ENCODE measurements around the gene ATXN1. TPM values are rescaled to one million over a fixed set of nuclear protein-coding genes. Genes with fewer than 3 reads are reported as not detected.
"Not testable (repeated sequence)": the region's sequence is repeated elsewhere in the genome, so short reads cannot be mapped to it uniquely, and the experiment has no call there.

ATXN1 gene
- total RNA-seq, 1 donor from 2014 or later, result 27.2 TPM

DNA sequence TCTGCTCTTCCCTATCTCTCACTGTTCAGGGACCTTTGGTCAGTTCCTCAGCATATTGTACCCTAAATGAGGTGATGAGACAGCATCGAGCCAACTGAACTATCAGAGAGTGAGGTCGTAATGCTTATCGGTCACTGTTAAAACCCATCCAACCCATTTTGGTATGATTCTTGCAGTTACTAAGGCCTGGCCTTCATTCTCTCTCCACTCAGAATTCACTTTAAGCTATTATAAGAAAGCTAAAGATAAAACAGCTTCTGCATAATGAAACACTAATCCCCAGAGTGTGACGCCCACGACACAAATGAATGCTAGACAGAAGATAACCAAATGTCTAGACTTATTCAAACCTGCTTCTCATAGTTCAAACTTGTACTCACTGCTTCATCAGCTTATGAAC is 347.1 kb downstream of the ATXN1 start:
- DNase-seq (ENCODE audit: low read depth), result no peak

DNA sequence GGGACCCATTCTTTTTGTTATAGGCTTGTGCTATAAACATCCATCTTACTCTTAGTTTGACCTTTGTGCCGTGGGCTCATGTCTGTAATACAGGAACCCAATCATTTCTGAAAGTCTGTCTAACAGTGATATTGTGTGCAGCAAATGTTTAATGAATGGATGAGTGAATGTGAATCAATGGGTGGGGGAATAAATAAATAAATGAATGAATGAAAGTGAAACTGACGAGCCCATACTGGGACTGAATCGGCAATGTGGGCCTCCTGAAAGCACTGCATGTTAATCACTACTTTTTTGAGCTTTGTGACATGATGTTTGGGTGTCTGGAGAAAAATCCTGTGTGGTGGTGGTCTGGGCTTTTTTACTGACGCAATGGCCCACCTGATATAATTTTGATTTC is 347.9 kb downstream of the ATXN1 start:
- no peak for DNase-seq (ENCODE audit: low read depth)

DNA sequence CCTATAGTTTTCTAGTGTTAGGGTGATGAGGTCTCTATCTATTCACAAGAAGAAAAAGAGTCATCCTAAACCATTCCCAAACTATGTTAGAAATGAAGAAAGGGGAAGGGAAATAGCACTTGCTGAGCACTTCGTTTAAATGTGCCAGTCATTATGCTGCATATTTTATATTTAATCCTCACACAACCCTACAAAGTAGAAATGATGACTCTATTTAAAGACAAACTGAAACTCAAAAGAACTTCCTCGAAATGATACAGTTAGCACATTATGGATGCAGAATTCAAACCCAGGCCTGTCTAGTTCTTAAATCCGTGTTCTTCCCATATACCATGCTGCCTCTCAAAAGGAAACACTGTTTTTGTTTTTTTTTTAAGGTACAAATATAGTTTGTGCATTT is 348.3 kb downstream of the ATXN1 start:
- no peak for DNase-seq (ENCODE audit: low read depth)

DNA sequence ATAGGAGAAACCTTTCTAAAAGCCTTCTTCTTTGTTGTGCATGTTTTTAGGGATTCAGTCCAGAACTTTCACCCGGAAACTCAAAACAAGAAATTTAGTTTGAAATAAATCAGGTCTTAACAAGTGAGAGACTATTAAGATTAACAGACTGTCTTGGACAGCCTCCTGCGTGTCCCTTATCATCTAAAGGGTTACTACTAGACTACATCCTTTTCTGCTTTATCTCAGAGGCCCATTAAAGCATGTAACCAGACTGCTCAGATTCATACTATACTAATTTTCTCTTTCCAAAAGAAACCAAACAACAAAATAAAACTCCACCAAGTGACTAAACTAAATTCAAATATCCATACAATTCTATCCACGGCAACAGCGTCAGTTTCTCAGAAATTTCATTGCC is 349.1 kb downstream of the ATXN1 start:
- no peak for DNase-seq (ENCODE audit: low read depth)

DNA sequence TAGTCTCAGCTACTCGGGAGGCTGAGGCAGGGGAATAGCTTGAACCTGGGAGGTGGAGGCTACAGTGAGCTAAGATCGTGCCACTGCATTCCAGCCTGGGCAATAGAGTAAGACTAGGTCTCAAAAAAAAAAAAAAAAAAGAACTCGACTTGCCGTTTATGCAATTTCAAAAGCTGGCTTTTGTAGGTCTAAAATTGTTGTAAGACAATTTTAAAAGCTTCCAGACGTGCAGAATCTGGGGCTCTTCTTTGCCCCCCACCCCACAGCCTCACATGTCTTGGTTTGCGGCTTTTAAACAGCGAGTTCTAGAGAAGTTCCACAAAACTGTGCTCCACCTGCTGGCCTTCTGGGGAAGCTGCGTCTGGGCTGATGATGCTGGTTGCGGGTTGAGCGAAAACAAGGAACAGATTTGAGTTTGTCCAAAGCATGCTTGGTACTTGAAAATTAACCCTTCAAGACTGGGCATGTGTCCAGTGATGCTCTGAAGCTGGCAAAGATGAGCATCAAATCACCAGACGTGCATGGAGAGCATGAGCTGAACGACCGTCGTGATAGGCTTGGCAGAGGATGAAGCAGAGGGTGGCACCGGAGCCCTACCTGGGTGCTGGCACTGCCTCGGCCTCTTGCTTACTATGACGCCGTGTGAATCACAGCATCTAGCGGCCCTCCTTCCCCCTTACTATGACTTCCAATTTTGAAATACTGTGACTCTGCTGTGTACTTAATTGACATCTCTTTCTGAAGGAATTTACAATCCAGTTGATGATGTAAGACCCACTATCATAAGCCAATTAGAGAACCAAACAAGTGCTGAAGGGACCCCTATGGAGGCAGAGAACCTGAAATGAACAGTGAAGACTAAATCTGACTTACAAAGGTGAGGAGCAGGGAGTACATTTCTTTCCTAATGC is 351.5 kb downstream of the ATXN1 start:
- peak; percentile 48 for DNase-seq (ENCODE audit: low read depth)

DNA sequence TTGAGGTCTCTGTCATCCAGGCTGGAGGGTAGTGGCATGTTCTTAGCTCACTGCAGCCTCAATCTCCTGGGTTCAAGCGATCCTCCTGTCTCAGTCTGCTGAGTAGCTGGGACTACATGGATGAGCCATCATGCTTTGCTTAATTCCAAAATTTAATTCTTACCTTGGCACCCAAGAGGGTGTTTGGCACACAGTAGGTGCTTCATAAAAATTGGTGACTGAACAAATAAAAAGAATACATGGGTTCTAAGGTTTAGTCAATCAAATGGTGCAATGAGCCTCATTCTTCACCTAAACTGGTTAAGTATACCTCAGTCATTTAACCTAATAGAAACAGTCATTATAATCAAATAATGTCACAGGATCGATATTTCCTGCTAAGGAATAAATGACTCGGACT is 352.5 kb downstream of the ATXN1 start:
- no peak for DNase-seq (ENCODE audit: low read depth)

DNA sequence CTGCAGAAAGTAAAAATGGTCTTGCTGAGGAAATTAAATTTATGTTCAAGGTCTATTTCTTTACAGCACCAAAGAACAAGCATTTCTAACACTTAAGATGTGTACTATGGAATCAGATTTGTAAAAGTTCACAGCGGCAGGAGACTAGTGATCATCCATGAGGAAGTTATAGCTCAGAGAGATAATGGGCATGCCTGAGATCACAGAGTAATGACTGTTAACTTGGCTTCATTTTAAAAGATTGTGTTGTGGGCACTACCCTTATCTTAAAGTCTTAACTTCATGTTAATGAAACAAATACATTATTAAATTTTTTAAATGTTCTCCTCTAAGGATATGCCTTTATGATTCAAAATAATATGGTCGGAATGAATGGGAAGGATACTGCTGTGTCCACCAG is 354.3 kb downstream of the ATXN1 start:
- DNase-seq (ENCODE audit: low read depth), result no peak

DNA sequence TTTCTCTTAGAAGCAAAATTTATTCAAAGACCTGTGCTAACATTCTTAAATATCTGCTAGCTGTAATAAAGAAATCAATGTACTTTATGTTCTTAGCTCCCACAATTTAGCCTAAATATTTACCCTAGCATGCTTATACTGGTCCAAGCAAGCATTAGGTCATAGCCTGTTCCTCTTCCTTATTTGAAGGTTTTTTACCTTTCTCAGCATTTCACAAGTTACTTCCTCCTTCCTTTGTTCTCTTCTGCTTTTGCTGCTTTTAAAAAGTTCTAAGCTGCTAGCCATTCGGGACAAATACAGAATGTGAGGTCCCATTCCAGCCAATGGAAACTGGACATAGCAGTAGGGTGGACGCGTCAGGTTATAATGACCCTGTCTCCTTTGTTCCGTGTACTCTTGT is 354.7 kb downstream of the ATXN1 start:
- DNase-seq (ENCODE audit: low read depth), result not testable (repeated sequence)

DNA sequence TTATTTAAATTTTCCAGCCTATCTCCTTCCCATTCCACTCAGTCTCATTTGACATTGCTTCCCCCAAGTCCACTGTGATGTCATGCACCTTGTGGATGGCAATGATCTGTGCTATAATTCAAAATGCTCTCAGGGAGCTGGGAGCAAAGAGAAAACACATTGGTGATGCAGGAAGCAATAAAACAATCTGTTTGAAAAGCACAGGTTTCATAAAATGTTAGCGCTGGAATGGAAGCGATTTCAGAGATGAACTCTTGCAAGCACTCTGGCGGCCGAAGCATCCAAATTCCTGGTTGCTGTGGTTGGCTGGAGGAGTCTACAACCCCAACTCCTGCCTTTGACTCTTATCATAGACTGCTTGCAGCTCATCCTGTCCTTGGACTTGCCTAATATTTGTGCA is 355.9 kb downstream of the ATXN1 start:
- no peak for DNase-seq (ENCODE audit: low read depth)

DNA sequence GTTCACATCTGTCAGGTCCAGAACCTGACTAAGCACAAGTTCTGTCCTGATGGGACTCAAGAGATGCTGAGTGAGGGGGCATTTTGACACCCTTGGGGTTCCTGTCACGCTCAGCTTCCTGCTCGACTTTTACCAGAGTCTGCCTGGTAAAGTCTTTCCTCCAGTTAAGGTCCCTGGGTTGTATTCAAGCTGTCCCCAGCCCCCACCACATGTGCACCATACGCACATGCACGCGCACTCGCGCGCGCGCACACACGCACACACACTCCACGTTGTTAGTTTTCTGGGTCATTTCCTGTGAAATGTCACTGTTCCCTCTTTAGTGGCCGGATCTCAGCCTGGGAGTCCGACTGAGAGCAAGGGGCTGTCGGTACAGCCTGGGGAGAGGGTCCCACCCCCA is 356.8 kb downstream of the ATXN1 start:
- no peak for DNase-seq (ENCODE audit: low read depth)

DNA sequence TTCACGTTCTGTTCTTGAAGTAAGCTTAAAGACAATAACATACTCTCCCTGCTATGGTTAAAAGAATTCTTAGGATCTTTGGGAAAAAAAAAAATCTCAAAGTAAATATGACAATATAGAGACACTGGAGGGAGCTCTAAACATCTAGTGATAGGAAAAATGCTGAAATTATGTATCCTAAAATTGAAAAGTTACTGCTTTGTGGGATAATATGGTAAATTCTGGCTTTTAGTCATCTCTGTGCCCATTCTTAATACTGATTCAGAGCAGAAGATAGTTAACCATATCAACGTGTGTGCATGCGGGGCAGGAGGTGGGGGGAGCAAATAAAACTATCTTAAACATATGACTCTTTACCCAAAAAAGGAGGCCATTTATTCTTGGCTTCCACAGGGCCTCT is 357.4 kb downstream of the ATXN1 start:
- no peak for DNase-seq (ENCODE audit: low read depth)

DNA sequence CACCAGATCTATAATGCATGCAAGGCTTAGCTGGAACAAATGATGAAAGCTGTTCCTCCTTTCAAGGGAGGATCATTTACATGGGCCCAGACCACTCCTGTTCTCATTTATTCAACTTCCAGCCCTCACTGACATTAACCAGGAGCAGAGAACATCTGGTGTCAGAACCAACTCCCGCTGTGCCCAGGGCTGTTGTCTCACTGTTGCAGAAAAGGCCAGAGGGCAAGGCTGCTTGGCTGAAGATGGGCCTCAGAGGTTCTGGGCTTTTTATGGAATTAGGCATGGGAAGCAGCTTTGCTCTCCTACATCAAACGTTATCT is 358.7 kb downstream of the ATXN1 start:
- DNase-seq (ENCODE audit: low read depth), result no peak

DNA sequence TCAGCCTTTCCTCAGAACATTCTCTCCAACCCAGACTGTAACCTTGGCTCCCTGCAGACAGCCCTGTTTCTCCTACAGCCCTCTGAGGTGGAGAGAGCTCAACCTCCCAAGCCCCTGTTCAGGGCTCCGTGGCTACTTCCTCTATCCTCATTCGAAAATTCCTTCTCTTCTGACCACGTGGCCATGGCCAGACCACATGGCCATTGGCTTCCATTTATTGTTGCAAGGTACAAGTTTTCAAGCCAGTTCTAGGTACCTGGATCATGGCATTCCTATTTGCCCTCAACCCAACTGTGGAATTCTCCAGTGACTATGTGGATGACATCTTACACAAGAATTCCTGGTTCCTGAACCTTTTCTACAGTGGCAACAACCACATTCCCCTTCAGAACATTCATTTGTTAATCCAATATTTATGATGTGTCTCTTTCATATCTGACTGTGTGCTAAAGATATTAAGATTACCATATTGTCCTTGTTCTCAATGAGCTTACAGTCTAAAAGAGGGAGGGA is 361.0 kb downstream of the ATXN1 start:
- peak; percentile 23 for DNase-seq (ENCODE audit: low read depth)

DNA sequence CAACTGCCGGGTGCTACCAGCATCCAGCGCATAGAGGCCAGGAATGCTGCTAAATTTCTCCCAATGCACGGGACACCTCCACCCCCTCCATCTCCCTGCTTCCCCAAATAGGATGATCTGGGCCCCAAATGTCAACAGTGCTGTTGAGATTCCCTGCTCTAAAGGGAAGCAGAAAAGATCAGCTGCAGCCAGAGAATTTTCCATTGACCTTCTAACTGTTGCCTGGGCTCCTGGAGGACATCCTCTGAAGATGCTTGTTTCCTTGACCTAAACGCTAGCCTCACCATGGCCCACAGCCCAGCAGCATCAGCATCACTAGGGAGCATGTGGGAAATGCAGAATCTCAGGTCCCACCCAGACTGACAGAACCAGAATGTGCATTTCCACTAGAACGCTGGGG is 361.6 kb downstream of the ATXN1 start:
- DNase-seq (ENCODE audit: low read depth), result no peak

DNA sequence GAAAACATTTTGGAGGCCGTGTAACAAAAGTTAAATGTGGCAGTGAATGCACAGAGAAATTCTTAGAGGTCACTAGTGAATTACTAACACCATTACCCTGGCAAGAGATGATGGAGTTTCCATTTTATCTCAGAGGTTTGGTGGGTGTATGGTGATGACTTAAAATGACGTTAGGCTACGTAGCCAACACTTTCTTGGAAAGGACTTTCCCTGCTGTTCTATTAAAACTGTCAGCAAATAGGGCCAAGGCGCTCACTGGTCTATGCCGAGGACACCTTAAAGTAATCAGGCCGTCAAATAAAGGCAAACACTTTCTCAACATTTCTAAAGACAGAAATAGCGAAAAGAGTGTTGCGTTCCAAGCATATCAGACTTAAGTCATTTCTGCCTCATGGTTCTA is 362.1 kb downstream of the ATXN1 start:
- DNase-seq (ENCODE audit: low read depth), result no peak

DNA sequence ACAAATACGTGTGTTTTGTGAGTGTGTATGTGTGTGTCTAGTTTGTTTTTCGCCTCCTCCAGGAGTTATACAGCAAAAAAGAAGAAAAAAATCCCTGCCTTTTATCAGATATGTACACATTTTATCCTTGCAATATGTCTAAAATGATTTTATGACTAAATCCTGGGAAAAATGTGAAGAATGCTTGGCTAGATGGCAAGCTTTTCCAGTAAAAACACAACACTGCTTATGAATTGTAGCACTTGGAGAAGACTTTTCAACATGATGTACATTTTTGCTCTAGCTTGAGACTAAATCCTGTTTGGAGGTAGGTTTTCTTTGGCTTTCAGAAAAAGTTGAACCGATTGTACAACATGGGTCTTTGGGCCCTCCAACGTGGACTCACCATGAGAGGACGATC is 362.7 kb downstream of the ATXN1 start:
- DNase-seq (ENCODE audit: low read depth), result no peak

DNA sequence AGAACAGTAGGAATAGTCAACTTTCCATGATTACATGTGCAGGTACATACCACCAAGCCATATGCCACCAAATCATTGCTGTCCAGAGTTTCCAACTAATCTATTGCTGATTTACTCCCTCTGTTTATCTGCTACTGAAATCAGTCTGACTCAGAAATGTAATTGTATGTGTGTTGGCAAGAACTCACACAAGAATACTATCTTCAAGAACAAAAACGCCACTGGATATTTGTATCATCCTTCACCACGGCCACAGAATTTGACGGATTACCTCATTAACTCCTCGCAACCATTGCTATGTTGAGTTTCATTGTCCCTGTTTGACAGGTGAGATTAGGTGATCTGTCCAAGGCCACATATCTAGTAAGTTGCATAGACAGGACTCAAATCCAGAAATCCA is 363.6 kb downstream of the ATXN1 start:
- DNase-seq (ENCODE audit: low read depth), result no peak

DNA sequence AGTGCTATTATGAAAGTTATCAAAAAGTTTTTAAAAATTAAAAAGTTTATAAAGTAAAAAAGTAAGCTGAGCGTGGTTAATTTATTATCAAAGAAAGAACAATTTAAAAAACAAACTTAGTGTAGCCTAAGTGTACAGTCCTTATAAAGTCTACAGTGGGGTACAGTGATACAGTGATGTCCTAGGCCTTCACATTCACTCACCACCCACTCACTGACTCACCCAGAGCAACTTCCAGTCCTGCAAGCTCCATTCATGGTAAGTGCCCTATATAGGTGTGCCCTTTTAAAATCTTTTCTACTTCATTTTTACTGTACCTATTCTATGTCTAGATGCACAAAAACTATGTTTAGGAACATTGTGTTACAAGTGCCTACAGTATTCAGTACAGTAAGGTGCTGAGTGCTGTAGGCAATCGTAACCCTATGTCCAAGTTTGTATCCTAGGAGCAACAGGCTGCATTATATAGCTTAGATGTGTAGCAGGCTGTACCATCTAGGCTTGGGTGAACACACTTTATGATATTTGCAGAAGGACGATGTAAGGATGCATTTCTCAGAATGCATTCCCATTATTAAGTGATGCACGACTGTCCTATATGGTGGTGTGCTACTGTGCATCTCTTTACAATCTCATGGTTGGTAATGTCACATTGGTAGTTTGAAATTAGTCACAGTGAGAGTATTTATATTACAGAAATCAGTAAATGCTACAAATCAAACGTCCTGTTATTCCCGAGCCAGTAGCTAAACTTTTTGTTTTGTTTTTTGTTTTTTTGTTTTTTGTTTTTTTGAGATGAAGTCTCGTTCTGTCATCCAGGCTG is 364.6 kb downstream of the ATXN1 start:
- DNase-seq (ENCODE audit: low read depth), result no peak

DNA sequence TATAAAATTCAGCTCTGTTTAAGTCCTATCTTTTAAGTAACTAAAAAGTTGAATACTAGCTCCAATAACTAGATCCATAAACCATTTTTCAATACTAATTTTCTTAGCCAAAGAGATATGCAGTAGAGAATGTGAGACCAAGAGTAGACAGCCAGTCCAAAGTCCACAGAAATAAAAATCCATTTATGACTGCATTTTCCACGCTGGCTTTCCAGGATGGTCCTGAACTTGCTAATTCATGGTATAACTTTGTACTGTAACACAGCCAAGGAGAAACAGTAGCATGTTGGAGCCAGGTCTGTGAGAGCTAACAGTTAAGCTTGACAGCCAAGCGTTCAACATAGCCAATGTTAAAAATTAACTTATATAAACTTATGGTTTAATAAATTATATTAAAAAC is 366.6 kb downstream of the ATXN1 start:
- no peak for DNase-seq (ENCODE audit: low read depth)

DNA sequence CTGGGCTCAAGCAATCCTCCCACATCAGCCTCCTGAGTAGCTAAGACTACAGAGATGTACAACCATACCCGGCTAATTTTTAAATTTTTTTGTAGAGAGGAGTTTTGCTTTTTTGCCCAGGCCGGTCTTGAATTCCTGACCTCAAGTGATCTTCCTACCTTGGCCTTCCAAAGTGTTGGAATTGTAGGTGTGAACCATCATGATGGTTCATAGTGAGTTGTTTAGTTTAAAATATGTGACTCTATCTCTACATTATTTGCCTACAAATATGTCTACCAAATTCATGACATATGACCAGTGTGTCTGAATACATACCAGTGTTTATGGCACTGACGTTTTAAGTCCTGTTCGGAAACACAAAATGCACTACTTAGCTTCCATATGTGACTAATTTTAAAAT is 367.9 kb downstream of the ATXN1 start:
- no peak for DNase-seq (ENCODE audit: low read depth)

DNA sequence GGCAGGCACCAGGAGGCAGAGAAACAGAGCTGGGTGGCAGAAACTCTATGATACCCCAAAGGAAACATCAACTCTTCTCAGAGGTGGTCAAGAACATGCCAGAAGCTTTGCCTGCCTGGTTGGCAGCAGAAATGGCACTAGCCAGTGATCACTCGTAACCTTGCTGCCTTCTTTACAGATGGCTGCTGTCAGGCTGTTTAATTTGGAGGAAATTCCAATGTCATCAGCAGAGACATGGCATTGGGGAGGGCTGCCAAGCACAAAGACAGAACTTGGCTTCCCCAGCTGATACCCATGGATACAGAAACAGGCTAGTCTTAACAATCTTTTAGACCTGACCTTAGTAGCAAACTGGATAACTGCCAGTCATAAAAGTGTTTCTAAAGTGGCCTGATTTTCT is 369.2 kb downstream of the ATXN1 start:
- DNase-seq (ENCODE audit: low read depth), result no peak

DNA sequence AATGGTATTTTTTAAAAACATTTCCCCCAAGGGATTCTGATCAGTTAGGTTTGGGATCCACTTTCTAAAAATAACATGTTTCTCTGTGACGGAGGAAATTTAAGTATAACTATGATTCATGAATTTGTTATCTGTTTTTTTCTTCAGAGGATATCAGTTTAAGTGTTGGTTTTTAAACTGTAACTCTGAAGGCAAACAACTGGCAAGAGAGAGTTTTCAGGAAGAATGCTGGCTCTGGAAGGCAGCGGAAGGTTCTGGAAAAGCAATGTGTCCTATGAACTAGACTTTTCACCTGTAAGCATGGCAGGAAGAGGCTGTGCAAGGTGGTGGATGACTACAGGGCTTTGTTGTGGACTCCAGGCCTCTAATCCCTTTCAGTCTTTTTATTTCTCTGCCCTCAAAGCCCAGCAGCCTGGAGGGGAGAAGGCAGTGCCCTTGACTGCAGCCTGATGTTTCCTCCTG is 369.8 kb downstream of the ATXN1 start:
- peak; percentile 61 for DNase-seq (ENCODE audit: low read depth)

DNA sequence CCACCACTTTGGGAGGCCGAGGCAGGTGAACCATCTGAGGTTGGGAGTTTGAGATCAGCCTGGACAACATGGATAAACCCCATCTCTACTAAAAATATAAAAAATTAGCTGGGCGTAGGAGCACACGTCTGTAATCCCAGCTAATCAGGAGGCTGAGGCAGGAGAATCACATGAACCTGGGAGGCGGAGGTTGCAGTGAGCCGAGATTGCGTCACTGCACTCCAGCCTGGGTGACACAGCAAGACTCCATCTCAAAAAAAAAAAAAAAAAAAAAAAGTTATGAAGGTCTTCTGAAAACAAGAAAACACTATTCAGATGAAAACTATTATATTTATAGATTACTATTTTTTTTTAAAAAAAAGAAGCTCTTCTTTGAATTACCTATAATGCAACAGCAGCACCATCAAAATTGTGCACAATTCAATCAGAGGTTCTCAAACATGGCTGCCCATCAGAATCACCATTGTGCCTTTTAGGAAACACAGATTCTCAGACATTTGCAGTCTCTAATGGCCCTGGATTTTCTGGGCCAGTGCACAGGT is 370.3 kb downstream of the ATXN1 start:
- not testable (repeated sequence) for DNase-seq (ENCODE audit: low read depth)
